M059J (cell line): ENCODE measurements around the gene SH3RF3. TPM values are rescaled to one million over a fixed set of nuclear protein-coding genes. Genes with fewer than 3 reads are reported as not detected.
A peak's percentile ranks its signal among the peaks of the same experiment; 100 is the strongest.
"Not testable (repeated sequence)": the region's sequence is repeated elsewhere in the genome, so short reads cannot be mapped to it uniquely, and the experiment has no call there.

ENCODE experiments used
- DNase-seq: peaks from one replicate; pipeline ENCODE4 v3.0.0-alpha.2; 2012; ENCODE audit warnings: low read depth
- total RNA-seq: library from RNA; depleted of rRNA; stranded (reverse); fragments of >200 nt; shearing (Covaris generic); gene quantifications from 2 replicates; pipeline ENCODE4 v1.2.3, GENCODE V29; 2014; rRNA removed

Gene SH3RF3
- total RNA-seq, result 1.9 and 2.5 TPM in 2 replicates

DNA sequence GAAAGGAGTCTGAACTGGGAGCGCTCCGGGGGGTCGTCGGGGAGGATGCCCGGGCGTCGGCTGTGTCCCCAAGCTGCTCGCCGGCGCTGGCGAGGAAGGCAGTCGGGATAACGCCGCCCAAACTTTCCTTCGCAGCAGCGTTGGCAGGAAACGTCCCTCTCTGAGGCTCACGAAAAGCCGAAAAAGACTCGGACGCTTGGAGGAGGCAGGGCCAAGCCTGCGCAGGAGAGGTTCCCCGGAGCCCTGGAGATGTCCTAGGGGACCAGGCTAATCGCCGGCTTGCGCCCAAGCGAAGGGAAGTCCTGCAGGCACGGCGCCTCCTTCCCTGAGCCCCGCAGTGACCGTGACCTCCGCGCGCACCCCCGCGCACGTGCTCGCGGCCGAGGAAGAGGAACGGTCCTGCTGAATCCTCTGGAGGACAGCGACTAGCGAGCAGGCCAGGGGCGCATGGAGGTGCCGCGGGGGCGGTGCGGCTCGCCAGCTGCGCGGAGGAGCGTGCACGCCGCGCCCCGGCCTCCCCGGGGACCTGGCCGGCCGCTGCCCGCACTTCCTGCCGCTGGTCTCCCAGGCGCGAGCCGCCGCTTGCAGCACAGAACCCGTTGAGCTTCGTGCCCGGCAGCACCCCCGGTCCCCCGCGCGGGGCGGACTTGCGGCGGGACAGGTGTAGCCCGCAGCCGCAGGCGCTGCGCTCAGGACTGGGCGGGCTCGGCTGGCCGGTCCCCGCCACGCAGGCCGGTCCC, at the start of gene SH3RF3:
Gene SH3RF3 (plus strand): TSS at position 590 of the 740 bp plus-strand sequence.
- peak; percentile 67 for DNase-seq

DNA sequence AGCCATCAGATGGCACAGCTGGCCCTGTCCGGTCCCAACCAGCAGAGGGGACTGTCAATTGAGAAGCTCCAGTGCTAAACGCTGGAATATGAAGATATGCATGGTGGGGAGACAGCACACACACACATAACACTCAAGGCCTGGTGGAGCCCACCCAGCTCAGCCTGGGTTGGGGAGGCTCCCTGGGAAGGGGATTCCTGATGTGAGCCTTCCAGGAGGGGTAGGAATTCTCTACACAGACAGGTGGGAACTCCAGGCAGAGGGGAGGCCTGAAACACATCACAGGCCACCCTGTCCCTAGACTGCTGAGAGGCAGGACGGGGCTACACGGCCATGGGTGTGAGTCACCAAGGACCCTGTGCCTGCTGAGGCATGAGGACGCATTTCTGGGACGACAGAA, 49.4 kb upstream of the SH3RF3 start:
- DNase-seq, result no peak

DNA sequence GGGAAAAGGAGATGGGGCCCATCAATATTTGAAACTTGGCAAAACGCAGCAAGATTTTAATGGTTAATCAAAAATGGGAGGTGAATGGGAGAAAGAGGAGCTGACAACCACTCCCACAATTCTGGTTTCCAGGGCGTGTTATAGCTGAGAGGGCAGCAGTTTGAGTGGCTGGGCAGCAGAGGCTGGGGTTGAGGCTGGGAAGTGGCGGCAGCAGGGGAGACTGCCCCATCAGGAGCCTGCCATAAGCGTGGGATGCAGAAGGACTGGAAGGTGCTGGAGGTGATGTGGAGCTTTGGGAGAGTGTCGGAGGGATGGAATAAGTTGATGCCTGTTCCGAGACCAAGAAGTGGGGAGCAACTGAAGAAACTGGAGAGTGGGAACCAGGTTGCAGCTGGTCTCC, 48.9 kb upstream of the SH3RF3 start:
- no peak for DNase-seq

DNA sequence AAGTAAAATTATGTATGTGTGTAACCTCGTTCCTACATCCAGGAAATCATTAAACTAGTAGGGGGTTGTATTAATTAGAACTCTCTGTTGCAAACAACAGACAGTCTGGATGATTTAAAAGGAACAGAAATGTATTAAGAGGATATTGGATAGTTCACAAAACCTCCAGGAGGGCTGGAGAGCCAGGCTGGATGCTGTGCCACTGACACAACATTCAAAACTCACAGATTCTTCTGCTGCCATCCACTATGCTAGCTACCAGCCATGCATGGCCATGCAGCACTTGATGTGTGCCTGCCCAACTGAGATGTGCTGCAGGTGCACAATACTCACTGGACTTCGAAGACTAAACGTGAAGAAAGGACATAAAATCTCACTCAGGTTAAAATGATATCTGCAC, 48.2 kb upstream of the SH3RF3 start:
- no peak for DNase-seq

DNA sequence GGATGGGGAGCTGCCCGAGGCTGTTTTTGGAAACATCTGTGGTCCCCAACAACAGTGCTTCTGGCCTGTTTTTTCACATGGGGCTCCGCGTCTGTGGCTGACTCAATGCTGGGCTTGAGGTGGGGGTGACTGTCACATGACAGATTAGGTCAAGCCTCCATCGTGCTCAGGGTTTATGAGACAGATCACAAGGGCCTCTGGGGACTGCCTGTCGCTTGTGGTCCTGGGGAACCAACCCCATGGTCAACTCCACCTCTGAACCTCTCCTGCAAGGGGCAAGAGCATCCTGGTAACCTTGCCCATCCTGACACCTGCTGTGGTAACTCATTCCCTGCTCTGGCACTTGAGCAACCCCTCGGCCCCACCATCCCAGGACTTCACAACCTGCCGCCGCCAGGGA, 47.6 kb upstream of the SH3RF3 start:
- DNase-seq, result no peak

DNA sequence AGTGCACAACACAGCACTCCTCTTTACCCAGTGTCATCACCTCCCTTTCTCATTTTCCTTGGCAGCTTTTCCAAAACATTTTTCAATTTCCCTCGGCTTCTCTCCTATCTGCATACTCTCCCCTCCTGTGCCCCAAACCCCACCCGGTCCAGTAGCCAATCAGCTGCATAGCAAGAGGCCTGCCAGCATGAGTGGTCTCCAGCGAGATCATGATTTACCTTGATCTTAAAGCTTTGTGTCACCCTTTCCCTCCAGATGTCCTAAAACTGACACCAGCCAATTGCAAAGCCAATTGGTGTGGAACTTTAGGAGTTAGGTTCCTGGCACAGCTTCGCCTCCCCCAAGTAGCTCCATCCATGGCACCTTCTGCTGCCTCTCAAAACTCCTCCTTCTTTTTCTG, 45.2 kb upstream of the SH3RF3 start:
- no peak for DNase-seq

DNA sequence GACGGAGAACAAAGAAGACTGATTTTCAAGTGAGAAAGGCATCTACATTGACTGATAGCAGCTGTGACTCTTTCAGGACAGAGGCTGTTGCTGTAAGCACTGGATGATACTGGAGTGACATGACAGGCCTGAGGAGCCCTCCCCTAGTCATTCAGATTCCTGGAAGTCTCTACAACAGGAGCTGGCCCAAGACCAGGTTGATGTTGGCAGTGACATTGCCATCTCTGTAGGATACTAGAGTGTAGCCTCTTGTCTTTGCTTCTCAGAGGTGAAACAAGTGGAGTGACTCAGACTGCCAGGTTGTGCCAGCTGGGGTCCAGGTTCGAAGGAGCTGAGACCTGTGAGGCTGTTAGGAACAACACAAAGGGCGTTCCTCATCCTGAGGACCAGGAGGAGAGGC, 44.7 kb upstream of the SH3RF3 start:
- no peak for DNase-seq

DNA sequence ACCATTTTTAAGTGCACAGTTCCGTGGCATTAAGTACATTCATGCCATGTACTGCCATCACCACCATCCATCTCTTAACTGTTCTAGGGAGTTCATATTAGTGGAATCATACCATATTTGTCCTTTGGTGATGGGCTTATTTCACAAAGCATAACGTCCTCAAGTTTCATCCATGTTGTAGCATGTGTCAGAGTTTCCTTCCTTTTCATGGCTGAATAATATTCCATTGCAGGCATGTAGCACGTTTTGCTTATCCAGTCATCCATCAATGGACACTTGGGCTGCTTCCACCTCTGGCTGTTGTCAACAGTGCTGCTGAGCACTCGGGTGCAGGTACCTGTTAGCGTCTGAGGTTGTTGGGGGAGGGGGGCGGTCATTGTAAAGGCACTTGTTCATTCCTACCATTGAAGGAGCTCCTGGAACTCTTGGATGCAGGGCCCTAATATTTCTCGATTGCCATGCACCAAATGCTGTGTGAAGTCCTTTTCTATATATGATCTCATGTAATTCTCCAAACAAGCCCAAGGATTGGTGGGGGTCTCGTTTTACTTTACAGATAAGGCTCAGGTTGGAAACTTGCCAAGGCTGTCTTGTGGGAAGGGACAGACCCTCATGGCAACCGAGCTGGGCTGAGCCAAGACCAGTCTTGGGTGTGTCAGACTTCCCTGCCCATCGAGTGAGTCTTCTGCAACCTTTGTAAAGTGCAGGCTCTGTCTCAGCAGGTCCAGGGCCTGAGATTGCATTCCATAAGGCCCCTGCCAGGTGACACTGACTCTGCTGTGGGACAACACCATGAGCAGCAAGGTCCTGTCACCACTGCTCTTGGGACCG, 42.9 kb upstream of the SH3RF3 start:
- DNase-seq, result no peak

DNA sequence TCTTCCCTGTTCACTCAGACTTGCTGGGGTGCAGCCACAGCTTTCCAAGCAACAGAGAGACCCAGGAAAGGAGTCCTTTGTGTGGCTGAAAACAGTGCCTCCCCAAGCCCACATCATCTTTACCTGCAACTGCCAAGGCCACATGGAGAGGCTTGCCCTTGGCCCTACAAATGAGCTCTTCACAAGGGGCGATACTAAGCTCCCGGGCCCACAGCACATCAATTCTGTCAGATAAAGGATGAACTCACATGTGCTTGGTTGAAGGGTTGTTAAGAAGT, 42.3 kb upstream of the SH3RF3 start:
- DNase-seq, result no peak

DNA sequence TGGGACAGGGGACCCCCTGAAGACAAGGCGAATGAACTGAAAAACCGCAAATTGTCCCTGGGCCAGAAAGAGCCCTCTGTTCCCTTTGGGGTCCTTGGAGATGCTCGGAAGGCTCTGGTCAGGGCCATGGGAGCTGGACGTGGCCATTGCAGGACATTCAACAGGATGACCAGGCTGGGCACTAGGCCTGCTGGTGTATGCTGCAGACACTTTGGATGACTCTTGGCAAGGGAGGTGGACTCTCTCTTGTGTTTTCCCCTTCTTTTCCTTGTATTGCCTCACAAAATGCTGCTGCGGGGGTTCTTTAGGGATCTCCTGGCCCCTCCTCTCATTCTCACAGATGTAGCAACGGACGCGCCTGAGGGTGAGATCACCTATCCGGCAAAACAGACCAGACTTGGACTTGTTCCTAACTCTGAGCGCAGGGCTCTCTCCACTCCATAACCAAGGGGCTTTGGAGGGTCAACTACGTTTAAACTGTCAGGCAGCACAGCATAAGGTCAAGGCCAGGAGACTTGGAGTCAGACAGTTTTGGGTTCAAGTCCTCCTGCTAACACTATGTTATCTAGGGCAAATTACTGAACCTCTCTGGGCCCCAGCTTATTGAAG, 41.8 kb upstream of the SH3RF3 start:
- no peak for DNase-seq

DNA sequence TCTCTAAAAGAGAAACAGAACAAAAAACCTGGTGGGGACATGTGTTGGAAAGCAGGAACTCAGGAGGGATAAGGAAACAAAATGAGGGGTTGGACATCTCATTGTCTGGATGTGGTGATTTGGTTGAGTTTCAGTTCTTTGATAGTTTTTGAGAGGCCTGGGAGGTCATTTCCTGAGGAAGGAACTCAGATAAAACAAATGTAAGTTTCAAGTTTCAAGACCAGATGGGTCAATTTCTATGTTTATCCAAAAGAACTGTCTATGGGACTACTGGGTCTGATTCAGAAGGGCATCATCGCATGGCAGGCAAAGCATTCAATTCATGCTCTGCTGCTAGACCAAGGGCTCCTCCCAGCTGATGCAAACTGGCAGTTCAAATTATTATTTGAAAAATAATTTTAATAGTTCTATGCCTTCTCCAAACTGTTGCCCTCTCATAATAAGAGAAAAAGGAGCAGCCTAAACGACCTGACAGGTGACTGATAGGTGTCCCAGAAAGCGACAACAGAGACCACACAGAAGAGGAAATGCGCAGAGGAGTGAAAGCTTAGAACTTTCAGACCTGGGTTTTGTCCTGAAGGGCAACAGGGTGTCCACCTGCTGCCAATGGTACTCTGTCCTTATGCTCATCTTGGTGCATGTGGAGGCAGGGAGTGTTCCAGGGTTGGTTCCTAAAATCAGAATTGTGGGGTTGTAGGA, 39.3 kb upstream of the SH3RF3 start:
- DNase-seq, result peak; percentile 33

DNA sequence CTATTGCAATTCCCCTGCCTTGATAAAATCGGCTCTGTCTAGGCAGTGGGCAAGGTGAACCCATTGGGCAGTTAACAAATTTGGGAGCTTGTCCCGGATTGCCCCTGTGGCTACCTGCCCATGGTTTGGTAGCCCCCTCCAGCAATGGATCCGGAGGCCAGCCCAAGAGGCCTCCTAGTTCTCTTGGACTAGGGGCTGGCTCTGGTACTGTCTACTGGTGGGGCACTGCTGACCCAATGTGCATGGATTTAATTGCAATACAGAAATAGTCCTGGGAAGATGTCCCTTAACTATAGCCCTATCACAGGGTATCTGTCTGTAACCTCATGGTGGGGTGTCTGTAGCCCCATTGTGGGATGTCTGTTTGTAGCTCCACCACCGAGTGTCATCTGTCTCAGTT, 37.5 kb upstream of the SH3RF3 start:
- DNase-seq, result no peak

DNA sequence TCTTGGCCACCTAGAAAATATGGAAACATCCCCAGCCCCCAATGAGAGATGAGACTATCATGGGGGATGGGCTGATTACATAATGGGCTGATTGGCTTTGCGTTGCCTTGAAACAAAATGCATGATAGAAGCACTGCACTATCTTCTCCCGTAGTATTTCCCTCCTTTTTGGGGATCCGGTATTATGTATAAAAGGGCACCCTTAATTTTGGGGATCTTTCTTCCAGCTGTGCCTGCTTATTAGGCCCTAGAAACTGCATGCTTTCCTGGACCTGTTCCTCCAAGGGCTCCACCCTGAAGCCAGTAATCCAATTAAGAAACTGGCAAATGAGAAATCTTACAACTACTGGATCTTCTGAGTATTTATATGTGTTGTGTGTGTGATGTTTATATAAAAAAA, 34.9 kb upstream of the SH3RF3 start:
- no peak for DNase-seq

DNA sequence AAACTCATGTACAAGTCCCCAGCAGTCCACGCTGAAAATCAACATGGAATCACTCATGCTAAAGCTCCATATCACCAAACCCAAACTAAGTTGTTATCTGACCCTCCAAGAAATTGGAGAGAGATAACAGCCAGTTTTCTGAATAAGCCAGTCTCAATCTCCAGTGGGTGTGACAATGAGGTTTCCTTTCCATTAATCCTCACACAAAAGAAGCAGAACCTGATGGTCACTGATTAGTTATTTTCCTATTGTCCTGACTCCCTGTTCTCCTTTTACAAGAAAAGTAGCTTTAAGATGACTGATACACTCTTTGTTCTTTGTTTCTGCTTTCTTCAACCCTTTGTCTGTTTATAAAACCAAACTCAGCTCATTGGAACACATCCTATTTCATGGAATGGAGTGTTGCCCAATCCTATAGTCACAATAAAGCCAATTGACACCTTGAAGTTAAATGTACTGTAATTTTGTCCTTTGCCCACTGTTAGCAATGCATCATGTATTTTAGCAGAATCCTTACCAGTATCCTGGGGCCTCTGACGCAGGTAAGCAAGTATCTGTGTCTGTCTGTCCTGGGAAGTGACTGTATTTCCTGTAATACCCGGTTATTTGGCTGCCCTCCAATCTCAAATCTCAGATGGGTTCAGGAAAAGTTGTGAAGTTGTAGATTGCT, 30.6 kb upstream of the SH3RF3 start:
- peak; percentile 47 for DNase-seq

DNA sequence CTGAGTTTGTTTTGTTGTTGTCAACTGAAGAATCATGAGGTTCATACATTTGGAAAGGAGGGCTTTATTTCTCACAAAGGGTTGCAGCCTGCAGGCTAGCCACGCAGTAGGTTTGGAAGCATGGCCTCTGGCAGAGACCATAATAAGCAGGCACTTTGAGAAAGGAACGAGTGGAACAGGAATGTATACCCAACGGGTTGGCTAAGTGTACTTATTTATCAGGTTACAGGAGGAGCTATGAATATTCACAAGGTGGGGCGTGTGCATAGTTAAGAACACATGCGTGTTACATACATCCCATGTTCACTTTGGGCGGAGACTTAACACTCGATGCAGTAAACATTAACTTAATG, 30.1 kb upstream of the SH3RF3 start:
- DNase-seq, result no peak

DNA sequence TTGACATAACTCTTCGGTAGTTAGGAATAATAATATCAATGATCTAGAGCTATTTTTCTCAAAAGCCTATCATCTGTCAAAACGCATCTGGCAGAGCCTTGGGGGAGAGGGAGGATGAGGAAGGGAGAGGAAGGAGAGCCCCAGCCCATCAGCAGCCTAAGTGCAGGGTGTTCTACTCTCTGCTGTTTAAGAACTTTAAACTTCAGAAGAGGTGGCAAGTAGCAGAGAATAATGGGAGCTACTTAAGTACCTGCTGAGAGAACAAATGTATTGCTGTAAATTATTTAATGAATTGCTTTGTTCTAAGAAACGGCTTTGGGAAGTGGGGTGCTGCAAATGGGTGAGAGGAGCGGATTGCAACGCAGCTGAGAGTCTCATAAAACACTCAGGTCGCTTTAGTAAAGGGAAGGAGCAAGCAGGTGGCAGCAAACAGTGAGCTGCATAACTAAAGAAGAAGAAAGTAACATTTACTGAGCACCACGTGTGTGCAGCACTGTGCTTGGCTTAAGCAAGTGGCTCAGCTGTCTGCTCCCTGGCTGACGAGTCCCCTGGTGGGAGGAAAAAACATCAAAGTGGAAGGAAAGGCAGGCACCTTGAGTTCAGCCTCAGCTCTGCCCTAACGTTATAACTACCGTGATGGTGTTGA, 26.3 kb upstream of the SH3RF3 start:
- DNase-seq, result no peak

DNA sequence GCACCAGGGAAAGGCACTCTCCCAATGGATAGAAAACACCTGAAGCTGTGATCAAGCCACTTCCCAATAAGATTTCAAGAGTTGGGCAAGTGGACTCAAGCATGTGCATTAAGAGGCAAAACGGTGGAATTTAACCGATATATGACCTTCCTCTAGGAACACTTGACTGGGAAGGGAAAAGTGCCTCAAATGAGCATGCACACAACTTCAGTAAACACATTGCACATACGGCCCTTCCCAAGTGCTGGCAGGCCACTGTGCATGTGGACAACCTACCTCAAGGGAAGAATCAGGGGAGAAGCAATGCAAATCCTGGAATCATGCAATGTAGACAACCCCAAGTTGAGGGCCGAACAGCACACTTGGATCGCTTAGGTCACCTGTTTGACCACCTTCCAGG, 23.9 kb upstream of the SH3RF3 start:
- no peak for DNase-seq

DNA sequence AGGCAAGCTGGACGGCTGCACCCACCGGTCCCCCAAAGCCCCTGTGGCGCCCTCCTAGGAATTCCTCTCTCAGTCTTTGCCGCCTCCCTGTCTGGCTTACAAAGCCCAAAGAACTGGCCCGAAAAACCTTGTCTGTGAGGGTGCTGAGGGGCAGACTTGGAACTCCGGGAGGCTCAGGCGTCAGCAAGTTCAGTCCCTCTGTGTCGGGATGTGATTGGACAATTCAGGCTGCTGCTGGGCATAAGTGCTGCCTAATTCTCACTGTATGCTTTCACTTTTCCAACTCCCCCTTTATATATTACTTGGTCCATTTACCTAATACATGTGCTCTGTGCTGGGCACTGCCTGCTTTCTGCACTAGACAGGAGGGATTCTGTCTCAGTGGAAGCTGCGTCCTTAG, 20.3 kb upstream of the SH3RF3 start:
- no peak for DNase-seq

DNA sequence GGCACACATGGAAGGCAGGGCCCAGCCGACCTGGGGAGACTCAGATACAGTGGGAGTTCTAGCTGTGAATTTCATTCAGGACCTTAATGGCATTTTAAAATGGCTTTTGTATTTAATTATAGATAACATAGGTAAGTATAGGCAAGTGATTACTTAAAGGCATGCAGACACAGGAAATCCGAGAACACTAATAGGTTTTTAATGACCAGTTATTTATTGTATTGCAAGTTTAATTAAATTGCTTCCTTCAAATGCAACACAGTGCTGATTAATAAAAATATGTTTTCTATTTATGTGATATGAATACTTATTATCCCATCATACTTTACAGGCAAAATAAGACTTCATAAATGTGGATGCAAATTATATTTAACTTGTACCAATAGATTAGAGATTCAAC, 19.7 kb upstream of the SH3RF3 start:
- DNase-seq, result no peak

DNA sequence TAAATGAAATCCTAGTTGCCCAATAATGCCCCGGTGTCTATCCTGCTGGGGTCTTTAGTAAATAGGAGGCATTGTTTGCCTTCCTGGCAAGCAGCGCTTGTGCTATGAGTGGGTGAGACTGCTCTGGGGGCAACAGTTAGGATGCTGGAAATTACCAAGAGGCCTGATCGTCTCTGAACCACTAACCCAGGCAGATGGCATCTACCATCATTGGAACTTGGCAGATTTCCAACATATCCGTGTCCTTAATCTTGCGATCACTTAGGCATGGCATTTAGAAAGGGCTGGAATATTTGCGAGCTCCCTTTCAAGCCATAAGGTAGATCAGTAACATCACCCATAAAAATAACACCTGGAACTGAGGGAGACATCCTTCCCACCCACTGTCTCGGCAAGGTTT, 18.8 kb upstream of the SH3RF3 start:
- DNase-seq, result no peak

DNA sequence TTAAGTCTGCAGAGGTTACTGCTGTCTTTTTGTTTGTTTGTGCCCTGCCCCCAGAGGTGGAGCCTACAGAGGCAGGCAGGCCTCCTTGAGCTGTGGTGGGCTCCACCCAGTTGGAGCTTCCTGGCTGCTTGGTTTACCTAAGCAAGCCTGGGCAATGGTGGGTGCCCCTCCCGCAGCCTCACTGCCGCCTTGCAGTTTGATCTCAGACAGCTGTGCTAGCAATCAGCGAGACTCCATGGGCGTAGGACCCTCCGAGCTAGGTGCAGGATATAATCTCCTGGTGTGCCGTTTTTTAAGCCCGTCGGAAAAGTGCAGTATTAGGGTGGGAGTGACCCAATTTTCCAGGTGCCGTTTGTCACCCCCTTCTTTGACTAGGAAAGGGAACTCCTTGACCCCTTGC, 11.8 kb upstream of the SH3RF3 start:
- DNase-seq, result not testable (repeated sequence)

DNA sequence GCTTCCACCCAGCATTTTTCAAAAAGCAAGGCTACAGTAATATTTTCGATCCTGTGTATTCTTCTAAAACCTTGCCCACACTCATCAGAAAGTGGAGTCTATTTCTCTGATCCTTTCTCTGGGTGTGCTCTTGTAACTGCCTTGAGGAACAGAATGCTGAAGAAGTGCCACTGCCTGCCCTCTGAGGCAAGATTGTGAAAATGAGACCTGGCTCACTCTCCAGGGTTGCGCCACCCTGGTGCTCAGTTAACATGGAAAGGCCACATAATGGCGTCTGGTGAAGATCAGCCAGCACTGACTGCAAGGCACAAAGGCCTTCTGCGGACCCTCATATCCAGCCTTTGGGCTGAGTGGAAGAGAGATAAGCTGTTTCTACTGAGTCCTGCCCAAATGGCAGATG, 11.2 kb upstream of the SH3RF3 start:
- no peak for DNase-seq
